Esophagus muscularis mucosa (tissue), 4 donors: ENCODE results near the gene OPRL1. TPM values are rescaled to one million over a fixed set of nuclear protein-coding genes. Genes with fewer than 3 reads are reported as not detected.

Source experiments
- DNase-seq: peaks from one replicate; pipeline ENCODE4 v3.0.0-alpha.2; 2017; ENCODE audit errors: extremely low spot score
- H3K27ac ChIP-seq, 4 donors: fragments of 200-600 bp; sonication (generic); replicated peaks in 1 of 4; 1 replicate in 3 of 4; 2 replicates in 1 of 4; pipeline ENCODE4 v1.5.1; 2016 to 2019; ENCODE audit warnings: mild to moderate bottlenecking in 1 of 4
- H3K27me3 ChIP-seq, 4 donors: fragments of 200-600 bp; sonication (generic); one replicate each; pipeline versions ENCODE4 v1.5.1 to v1.6.0; 2016 to 2019
- H3K36me3 ChIP-seq, 4 donors: fragments of 200-600 bp; sonication (generic); one replicate each; pipeline ENCODE4 v1.5.1; 2016 to 2019
- H3K4me1 ChIP-seq, 4 donors: fragments of 200-600 bp; sonication (generic); one replicate each; pipeline ENCODE4 v1.5.1; 2016 to 2019
- H3K4me3 ChIP-seq, 4 donors: fragments of 200-600 bp; sonication (generic); 1 replicate in 2 of 4; 2 replicates in 2 of 4; pipeline ENCODE4 v1.5.1; 2016 to 2019; ENCODE audit warnings: mild to moderate bottlenecking in 4 of 4, moderate library complexity in 1 of 4
- H3K9me3 ChIP-seq, 4 donors: fragments of 200-600 bp; sonication (generic); 1 replicate in 3 of 4; 2 replicates in 1 of 4; pipeline ENCODE4 v1.5.1; 2016 to 2019
- CTCF ChIP-seq, 3 experiments: fragments of 200-600 bp in 2 of 3; fragments of 450-650 bp in 1 of 3; sonication (generic) in 2 of 3; IDR thresholded peaks; one replicate each; pipeline ENCODE4 v1.5.1; 2017 to 2019; ENCODE audit warnings: antibody characterized with exemption in 3 of 3, mild to moderate bottlenecking in 2 of 3, moderate library complexity in 1 of 3
- EP300 ChIP-seq: sonication (generic); formaldehyde crosslinking; IDR thresholded peaks from one replicate; pipeline ENCODE4 v1.6.1; 2017; ENCODE audit warnings: antibody characterized with exemption
- POLR2A ChIP-seq: fragments of 450-650 bp; IDR thresholded peaks from one replicate; pipeline ENCODE4 v1.6.1; 2017; ENCODE audit warnings: antibody characterized with exemption, moderate library complexity, mild to moderate bottlenecking, low read depth
- POLR2AphosphoS5 ChIP-seq, 2 donors: sonication (generic); formaldehyde crosslinking; IDR thresholded peaks; one replicate each; pipeline ENCODE4 v1.6.1; 2017; ENCODE audit warnings: antibody characterized with exemption in 2 of 2
- WGBS: methylation state at CpG from one replicate; pipeline ENCODE4 v1.1.5; 2018; 5-methylcytosine and 5-hydroxymethylcytosine counted together
- intact Hi-C: fragments of 100-400 bp; cut with DNase I; formaldehyde crosslinking; loops from one replicate; pipeline ENCODE4 v1.15.1; 2023
- total RNA-seq, 4 donors: library from RNA; depleted of rRNA; stranded (reverse); fragments of >200 nt; gene quantifications; one replicate each; pipeline versions ENCODE4 v1.1.0 to v1.2.1, GENCODE V29; 2016

OPRL1 gene
- 1 to 10 TPM in 1 of 4 donors, under 1 TPM in 3; 0.42 to 1.4 (median 0.87) TPM for total RNA-seq

- TF ChIP-seq POLR2AphosphoS5 (IDR thresholded peaks at IDR 0.05) (no peak), EP300 (no peak), CTCF (IDR thresholded peaks at IDR 0.05) (no peak), POLR2A (no peak)
- Histone ChIP-seq H3K27me3 (peaks cover 0 to 32% (median 16%) of the 10 kb centered on the region in 4 donors), H3K9me3 (no peaks in the 10 kb centered on the region), H3K4me1 (peaks cover 36 to 60% (median 50%) of the 10 kb centered on the region in 4 donors), H3K27ac (peak within 1 kb of the TSS; percentile 63 to 85 (median 70)), H3K4me3 (peak within 1 kb of the TSS; percentile 67 to 86 (median 76)), H3K36me3 (peaks cover 0 to under 1% (median 0%) of the 10 kb centered on the region in 4 donors)
- intact Hi-C loops = loop anchor here (5.0 kb wide), 1 partner anchor 42 kb away; no protein-coding TSS in a partner anchor
- DNase-seq = no peak
- 41% methylated on average over 8 of the region's 62 CpGs for WGBS
Measured at GRCh38 chr20:64080013-64080812, at the start of gene OPRL1. Gene OPRL1 (plus strand): TSS chr20:64080082. CDS start chr20:64092721, 12,639 bp downstream.

GRCh38 chr20:64030371-64031134 is 49.3 kb upstream of the OPRL1 start:
- 88% methylated on average over 14 of the region's 20 CpGs for WGBS
- H3K4me1 ChIP-seq = no peaks in the 10 kb centered on the region
- no peak overlapping the region for H3K27ac ChIP-seq
- DNase-seq = no peak
- H3K4me3 ChIP-seq = no peak overlapping the region
- TF ChIP-seq CTCF (IDR thresholded peaks at IDR 0.05) (no peak), EP300 (no peak), POLR2A (no peak), POLR2AphosphoS5 (IDR thresholded peaks at IDR 0.05) (no peak)
- intact Hi-C loops = no loop called here
- H3K9me3 ChIP-seq = no peaks in the 10 kb centered on the region
- H3K36me3 ChIP-seq = peaks cover 72 to 100% (median 97%) of the 10 kb centered on the region in 4 donors
- peaks cover 0 to 5% (median 0%) of the 10 kb centered on the region in 4 donors for H3K27me3 ChIP-seq

- H3K4me3 ChIP-seq = no peak overlapping the region
- peaks cover 59 to 90% (median 85%) of the 10 kb centered on the region in 4 donors for H3K36me3 ChIP-seq
- H3K9me3 ChIP-seq = no peaks in the 10 kb centered on the region
- peaks cover 0 to 18% (median 9%) of the 10 kb centered on the region in 4 donors for H3K27me3 ChIP-seq
- H3K27ac ChIP-seq = no peak overlapping the region
- TF ChIP-seq CTCF (IDR thresholded peaks at IDR 0.05) = no peak
- WGBS = 92% methylated on average over 10 of the region's 19 CpGs
- no peaks in the 10 kb centered on the region for H3K4me1 ChIP-seq
- no peak for DNase-seq
- intact Hi-C loops = no loop called here
Measured at GRCh38 chr20:64031822-64032314, 48.0 kb upstream of the OPRL1 start.

- no peak overlapping the region for H3K27ac ChIP-seq
- H3K27me3 ChIP-seq = peaks cover 3 to 29% (median 20%) of the 10 kb centered on the region in 4 donors
- H3K36me3 ChIP-seq = peaks cover 48 to 79% (median 74%) of the 10 kb centered on the region in 4 donors
- H3K4me1 ChIP-seq = peaks cover 5 to 9% (median 7%) of the 10 kb centered on the region in 4 donors
- WGBS = 91% methylated on average over 27 of the region's 31 CpGs
- H3K4me3 ChIP-seq = no peak overlapping the region
- intact Hi-C loops = no loop called here
- no peak for TF ChIP-seq CTCF (IDR thresholded peaks at IDR 0.05)
- TF ChIP-seq POLR2AphosphoS5 (IDR thresholded peaks at IDR 0.05) = no peak
- no peak for TF ChIP-seq EP300
- TF ChIP-seq POLR2A = no peak
- H3K9me3 ChIP-seq = no peaks in the 10 kb centered on the region
- no peak for DNase-seq
Measured at GRCh38 chr20:64032706-64033624, 46.9 kb upstream of the OPRL1 start.
